T-helper 1 cell treated with Interleukin-12 subunit alpha and Interleukin-12 subunit beta and Interleukin-4 antibody, amounts not matched to agents 30 μg/mL and 1 μg/mL, for 36 hours (primary cell): ENCODE results near the gene WASF3.

Experiments used
- H3K27ac Mint-ChIP-seq: one replicate; pipeline ENCODE4 v1.8.0; 2021; ENCODE audit warnings: mild to moderate bottlenecking, mixed read lengths
- H3K27me3 Mint-ChIP-seq: one replicate; pipeline ENCODE4 v1.8.0; 2021; ENCODE audit warnings: low read depth, mixed read lengths
- H3K36me3 Mint-ChIP-seq: one replicate; pipeline ENCODE4 v1.8.0; 2021; ENCODE audit warnings: low read depth, mixed read lengths
- H3K4me1 Mint-ChIP-seq: one replicate; pipeline ENCODE4 v1.8.0; 2021; ENCODE audit warnings: low read depth, mixed read lengths
- H3K4me3 Mint-ChIP-seq: one replicate; pipeline ENCODE4 v1.8.0; 2021; ENCODE audit warnings: mild to moderate bottlenecking, moderate library complexity, mixed read lengths
- H3K9me3 Mint-ChIP-seq: one replicate; pipeline ENCODE4 v1.8.0; 2021; ENCODE audit warnings: mixed read lengths

The WASF3 gene

GRCh38 chr13:26726684-26727083 lies 169.2 kb downstream of the WASF3 start:
- Mint-ChIP-seq H3K36me3 (peaks cover 2% of the 10 kb centered on the region), H3K27ac (no peak overlapping the region), H3K27me3 (no peaks in the 10 kb centered on the region), H3K4me1 (peaks cover 4% of the 10 kb centered on the region), H3K4me3 (no peak overlapping the region), H3K9me3 (no peaks in the 10 kb centered on the region)

- Mint-ChIP-seq H3K4me1 (peaks cover 3% of the 10 kb centered on the region), H3K27ac (no peak overlapping the region), H3K27me3 (no peaks in the 10 kb centered on the region), H3K4me3 (no peak overlapping the region), H3K9me3 (no peaks in the 10 kb centered on the region), H3K36me3 (peaks cover 2% of the 10 kb centered on the region)
Measured at GRCh38 chr13:26727122-26727521, 169.6 kb downstream of the WASF3 start.

DNA sequence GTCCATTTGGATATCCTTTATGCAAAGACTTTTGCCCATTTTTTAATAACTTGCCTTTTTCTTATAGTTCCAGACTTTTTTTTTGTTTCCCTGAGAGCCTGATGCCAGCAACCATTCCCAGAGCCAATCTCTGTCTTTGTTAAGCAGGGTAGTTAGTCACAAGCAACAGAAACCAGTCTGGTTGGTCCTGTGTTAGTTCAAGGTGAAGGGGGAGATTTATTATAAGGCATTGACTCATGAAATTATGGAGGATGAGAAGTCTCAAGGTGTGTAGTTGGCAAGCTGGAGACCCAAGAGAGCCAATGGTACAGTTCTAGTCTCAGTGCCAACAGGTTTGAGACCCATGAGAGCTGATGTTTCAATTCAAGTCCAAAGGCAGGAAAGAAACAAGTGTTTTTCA lies 170.2 kb downstream of the WASF3 start:
- H3K4me1 Mint-ChIP-seq = no peaks in the 10 kb centered on the region
- no peak overlapping the region for H3K4me3 Mint-ChIP-seq

DNA sequence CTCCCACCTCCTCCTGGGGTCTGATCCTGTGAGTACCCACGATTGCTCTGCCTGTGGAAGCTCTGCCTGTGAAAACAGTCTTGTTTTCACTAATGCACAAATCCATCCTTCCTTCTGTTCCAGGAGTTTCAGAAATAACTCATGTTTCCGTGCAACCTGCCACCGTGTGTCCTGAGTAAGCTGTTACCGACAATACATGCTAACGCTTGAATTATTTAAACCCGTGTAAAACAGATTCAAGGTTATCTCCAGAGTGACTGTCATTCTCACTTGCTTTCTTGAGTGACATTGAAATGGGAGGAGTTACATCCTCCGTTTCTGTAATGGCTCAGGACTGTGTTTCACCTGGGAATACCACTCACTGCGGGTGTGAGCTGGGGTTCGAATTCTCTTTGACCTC lies 178.2 kb downstream of the WASF3 start:
- H3K27ac Mint-ChIP-seq = no peak overlapping the region
- H3K27me3 Mint-ChIP-seq = no peaks in the 10 kb centered on the region
- no peaks in the 10 kb centered on the region for H3K4me1 Mint-ChIP-seq
- H3K9me3 Mint-ChIP-seq = peaks cover 20% of the 10 kb centered on the region
- H3K4me3 Mint-ChIP-seq = no peak overlapping the region
- H3K36me3 Mint-ChIP-seq = no peaks in the 10 kb centered on the region

More for the DNA sequence above, 170.2 kb downstream of the WASF3 start:
- peaks cover 2% of the 10 kb centered on the region for H3K36me3 Mint-ChIP-seq
- H3K9me3 Mint-ChIP-seq = no peaks in the 10 kb centered on the region
- H3K27ac Mint-ChIP-seq = no peak overlapping the region
- H3K27me3 Mint-ChIP-seq = no peaks in the 10 kb centered on the region
